IMR-90 (cell line): ENCODE results near the gene ADTRP. TPM values are rescaled to one million over a fixed set of nuclear protein-coding genes. Genes with fewer than 3 reads are reported as not detected.

Source experiments
- ATAC-seq: fragments of 200-7000 bp; cut with Tn5 transposase; 2 replicates; pipeline ENCODE4 v1.9.1; 2020; ENCODE audit warnings: low read depth, mild to moderate bottlenecking, moderate library complexity
- BruUV-seq: library from RNA; stranded (reverse); fragments of 400-500 nt; replicated peaks from 2 replicates; lab custom pipeline; 2021; lab: Mats Ljungman, UMichigan
- CTCF ChIA-PET: fragments of 300-600 bp; formaldehyde crosslinking; extraction: SDS; loops from one replicate; lab custom pipeline; 2021; ENCODE audit warnings: antibody characterized with exemption; lab: Yijun Ruan, JAX
- POLR2A ChIA-PET: fragments of 300-600 bp; sonication (Branson Sonifier 250); formaldehyde crosslinking; loops from one replicate; lab custom pipeline; 2022; ENCODE audit warnings: antibody characterized with exemption; ENCODE audit not compliant: unreplicated experiment; lab: Charles Lee
- DNase-seq: peaks from one replicate; pipeline ENCODE4 v3.0.0; 2013
- H2AFZ ChIP-seq: replicated peaks from 2 replicates; pipeline ENCODE3; 2013; ENCODE audit warnings: low read length, mild to moderate bottlenecking; ENCODE audit not compliant: poor library complexity
- H2AK5ac ChIP-seq: 2 replicates; pipeline ENCODE4 v1.6.1; 2013; ENCODE audit warnings: low read depth, low read length, inconsistent platforms
- H2AK9ac ChIP-seq: replicated peaks from 2 replicates; pipeline ENCODE3; 2013; ENCODE audit warnings: mild to moderate bottlenecking, low read depth, low read length, moderate library complexity; ENCODE audit not compliant: poor library complexity
- H2BK120ac ChIP-seq: 2 replicates; pipeline ENCODE4 v1.6.1; 2013; ENCODE audit warnings: low read depth, low read length, inconsistent platforms
- H2BK15ac ChIP-seq: 3 replicates; pipeline ENCODE4 v1.6.1; 2013; ENCODE audit warnings: low read depth, low read length, inconsistent platforms
- H2BK20ac ChIP-seq: 2 replicates; pipeline ENCODE4 v1.6.1; 2013; ENCODE audit warnings: low read depth, mild to moderate bottlenecking, inconsistent platforms, low read length, moderate library complexity
- H2BK5ac ChIP-seq: 2 replicates; pipeline ENCODE4 v1.6.1; 2013; ENCODE audit warnings: mild to moderate bottlenecking, low read depth, low read length, inconsistent platforms; ENCODE audit not compliant: poor library complexity, severe bottlenecking
- H3K14ac ChIP-seq: replicated peaks from 2 replicates; pipeline ENCODE4 v1.6.1; 2013; ENCODE audit warnings: low read depth, low read length, inconsistent platforms
- H3K18ac ChIP-seq: 2 replicates; pipeline ENCODE4 v1.6.1; 2013; ENCODE audit warnings: low read depth, low read length, control low read depth
- H3K23ac ChIP-seq: 2 replicates; pipeline ENCODE4 v1.6.1; 2013; ENCODE audit warnings: low read depth, low read length, inconsistent platforms
- H3K27ac ChIP-seq: 2 replicates; pipeline ENCODE4 v1.5.1; 2013; ENCODE audit warnings: mild to moderate bottlenecking, control low read depth, low read length; ENCODE audit not compliant: insufficient read depth
- H3K27me3 ChIP-seq: 2 replicates; pipeline ENCODE4 v1.6.1; 2013; ENCODE audit warnings: low read length; ENCODE audit not compliant: control insufficient read depth, insufficient read depth
- H3K36me3 ChIP-seq: 2 replicates; pipeline ENCODE4 v1.6.1; 2013; ENCODE audit warnings: low read length, mixed read lengths; ENCODE audit not compliant: control insufficient read depth, insufficient read depth
- H3K4ac ChIP-seq: 2 replicates; pipeline ENCODE4 v1.6.1; 2013; ENCODE audit warnings: low read depth, low read length, inconsistent platforms
- H3K4me1 ChIP-seq: 2 replicates; pipeline ENCODE4 v1.6.1; 2013; ENCODE audit warnings: low read length, mixed read lengths; ENCODE audit not compliant: control insufficient read depth, insufficient read depth
- H3K4me2 ChIP-seq: 2 replicates; pipeline ENCODE4 v1.6.1; 2013; ENCODE audit warnings: low read depth, mild to moderate bottlenecking, control low read depth, low read length, moderate library complexity
- H3K4me3 ChIP-seq: 2 replicates; pipeline ENCODE4 v1.5.1; 2013; ENCODE audit warnings: low read depth, mild to moderate bottlenecking, control low read depth, low read length, moderate library complexity; ENCODE audit not compliant: insufficient read depth
- H3K56ac ChIP-seq: 2 replicates; pipeline ENCODE4 v1.6.1; 2013; ENCODE audit warnings: low read length, inconsistent platforms; ENCODE audit not compliant: insufficient read depth; ENCODE audit errors: extremely low read depth
- H3K79me1 ChIP-seq, 2 experiments: 2 replicates each; pipeline ENCODE4 v1.6.1; 2013; ENCODE audit warnings: low read length in 2 of 2, inconsistent platforms in 1 of 2, low read depth in 1 of 2
- H3K9ac ChIP-seq: 2 replicates; pipeline ENCODE4 v1.6.1; 2013; ENCODE audit warnings: low read depth, low read length, control low read depth
- H3K9me1 ChIP-seq: 2 replicates; pipeline ENCODE4 v1.6.1; 2013; ENCODE audit warnings: low read length, inconsistent platforms; ENCODE audit not compliant: insufficient read depth
- H3K9me3 ChIP-seq: 2 replicates; pipeline ENCODE4 v1.6.1; 2013; ENCODE audit warnings: low read length; ENCODE audit not compliant: control insufficient read depth, insufficient read depth
- H4K20me1 ChIP-seq: 2 replicates; pipeline ENCODE4 v1.6.1; 2013; ENCODE audit warnings: low read length, inconsistent platforms; ENCODE audit not compliant: insufficient read depth
- H4K5ac ChIP-seq: 2 replicates; pipeline ENCODE4 v1.6.1; 2013; ENCODE audit warnings: mild to moderate bottlenecking, low read depth, low read length, control low read depth
- H4K8ac ChIP-seq, 2 experiments: 2 replicates each; pipeline ENCODE4 v1.6.1; 2013; ENCODE audit warnings: low read depth in 2 of 2, low read length in 2 of 2, control low read depth in 1 of 2, inconsistent platforms in 1 of 2
- H4K91ac ChIP-seq: 2 replicates; pipeline ENCODE4 v1.6.1; 2013; ENCODE audit warnings: low read depth, low read length, inconsistent platforms; ENCODE audit not compliant: insufficient read depth
- BHLHE40 ChIP-seq: fragments of 150-350 bp; IDR thresholded peaks from 2 replicates; pipeline ENCODE4 v1.6.1; 2016; ENCODE audit warnings: mild to moderate bottlenecking, low read depth, low read length
- CEBPB ChIP-seq: IDR thresholded peaks from 2 replicates; pipeline ENCODE4 v1.6.1; 2012; ENCODE audit warnings: low read depth, low read length, improper control_type of control experiment
- CHD1 ChIP-seq: IDR thresholded peaks from 2 replicates; pipeline ENCODE4 v1.6.1; 2012; ENCODE audit warnings: low read depth, low read length, improper control_type of control experiment
- FOS ChIP-seq: fragments of 150-350 bp; IDR thresholded peaks from 2 replicates; pipeline ENCODE4 v1.6.1; 2016; ENCODE audit warnings: low read depth, low read length
- MAFK ChIP-seq: IDR thresholded peaks from 2 replicates; pipeline ENCODE4 v1.6.1; 2012; ENCODE audit warnings: low read depth, low read length, improper control_type of control experiment
- MAZ ChIP-seq: IDR thresholded peaks from 2 replicates; pipeline ENCODE4 v1.6.1; 2012; ENCODE audit warnings: low read depth, mild to moderate bottlenecking, low read length, improper control_type of control experiment, moderate library complexity, borderline replicate concordance
- MXI1 ChIP-seq: IDR thresholded peaks from 2 replicates; pipeline ENCODE4 v1.6.1; 2012; ENCODE audit warnings: low read depth, mild to moderate bottlenecking, low read length, moderate library complexity, borderline replicate concordance
- NFE2L2 ChIP-seq: fragments of 150-350 bp; IDR thresholded peaks from 2 replicates; pipeline ENCODE4 v1.6.1; 2016; ENCODE audit warnings: low read depth, mild to moderate bottlenecking, low read length
- POLR2A ChIP-seq: IDR thresholded peaks from 2 replicates; pipeline ENCODE4 v1.6.1; 2012; ENCODE audit warnings: mild to moderate bottlenecking, low read depth, low read length
- RAD21 ChIP-seq: IDR thresholded peaks from 2 replicates; pipeline ENCODE4 v1.6.1; 2012; ENCODE audit warnings: low read length, improper control_type of control experiment
- RCOR1 ChIP-seq: IDR thresholded peaks from 2 replicates; pipeline ENCODE4 v1.6.1; 2012; ENCODE audit warnings: mild to moderate bottlenecking, low read length, improper control_type of control experiment; ENCODE audit not compliant: insufficient replicate concordance
- RFX5 ChIP-seq: IDR thresholded peaks from 2 replicates; pipeline ENCODE4 v1.8.0; 2012; ENCODE audit warnings: low read depth, mild to moderate bottlenecking, low read length, moderate library complexity
- SMC3 ChIP-seq: fragments of 150-350 bp; IDR thresholded peaks from 2 replicates; pipeline ENCODE4 v1.6.1; 2016; ENCODE audit warnings: low read depth, mild to moderate bottlenecking, antibody characterized with exemption, low read length, moderate library complexity
- USF2 ChIP-seq: fragments of 150-350 bp; IDR thresholded peaks from 2 replicates; pipeline ENCODE4 v1.6.1; 2017; ENCODE audit warnings: mild to moderate bottlenecking, antibody characterized with exemption, low read length, low read depth
- WGBS, 2 experiments: methylation state at CpG; one replicate each; pipeline versions ENCODE4 v1.1.5 to v1.1.7; 2013; ENCODE audit warnings: missing lambda C conversion rate in 2 of 2; ENCODE audit not compliant: insufficient read length in 1 of 2; ENCODE audit errors: extremely low coverage in 2 of 2; 5-methylcytosine and 5-hydroxymethylcytosine counted together
- dilution Hi-C: fragments of 300-500 bp; cut with HindIII; formaldehyde crosslinking; loops from one replicate; pipeline ENCODE4 v1.14.3; 2018; ENCODE audit warnings: low sequenced_read_pairs; ENCODE audit not compliant: unreplicated experiment
- in situ Hi-C: fragments of 300-500 bp; cut with MboI; formaldehyde crosslinking; loops from 3 replicates; pipeline ENCODE4 v1.14.3; 2019; ENCODE audit warnings: low sequenced_read_pairs, inconsistent platforms, mixed read lengths
- intact Hi-C: fragments of 100-400 bp; cut with micrococcal nuclease; formaldehyde crosslinking; loops from 2 replicates; pipeline ENCODE4 v1.10.0; 2022
- polyA plus RNA-seq, 3 experiments: library from polyadenylated mRNA; depleted of rRNA; stranded (reverse); fragments of >200 nt; gene quantifications; 2 replicates each; pipeline ENCODE4 v1.2.3, GENCODE V29; 2012; ENCODE audit warnings: low replicate concordance in 1 of 3
- total RNA-seq: library from RNA; depleted of rRNA; stranded (reverse); fragments of >200 nt; gene quantifications from 2 replicates; pipeline ENCODE4 v1.2.3, GENCODE V29; 2012
- TF ChIP-seq, protein P1 (sequence below): fragments of 150-350 bp; IDR thresholded peaks from 2 replicates; pipeline ENCODE4 v1.6.1; 2016; ENCODE audit warnings: low read depth, mild to moderate bottlenecking, low read length, moderate library complexity, borderline replicate concordance
- TF ChIP-seq, protein P2 (sequence below): conservative IDR thresholded peaks from 2 replicates; pipeline ENCODE4 v1.5.1; 2012; ENCODE audit warnings: mild to moderate bottlenecking, low read depth, low read length, improper control_type of control experiment

ADTRP gene
- total and polyA plus RNA-seq, 2 of the 4 experiments (the other 2 are of a cell fraction): 0.50 to 0.72 TPM

DNA sequence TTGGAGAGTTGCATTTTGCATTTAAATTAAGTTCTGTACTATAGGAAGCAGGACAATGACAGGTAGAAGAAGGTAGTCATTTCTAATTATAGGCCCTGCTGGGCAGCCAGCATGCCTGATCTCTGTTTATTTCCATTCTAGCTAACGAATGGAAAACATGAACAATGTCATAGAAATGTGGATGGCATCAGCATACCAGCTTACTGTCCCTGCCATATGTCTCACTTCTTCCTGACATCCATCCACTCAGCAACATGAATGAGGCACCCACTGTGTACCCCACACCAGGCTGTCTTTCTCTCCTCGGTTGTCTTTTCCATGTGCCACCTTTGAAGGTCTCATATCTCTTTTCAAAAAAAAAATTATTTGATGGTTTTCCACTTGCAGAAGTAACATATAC, 11.1 kb downstream of the ADTRP start:
- H2BK5ac ChIP-seq: peak overlapping the region; percentile 79
- no peaks in the 10 kb centered on the region; a peak in 1 of 4 replicates for H3K79me1 ChIP-seq
- peak overlapping the region; percentile 0 to 54; a peak in 2 of 4 replicates for H4K8ac ChIP-seq
- no peak for TF ChIP-seq RAD21
- no peak for TF ChIP-seq RCOR1
- no peak for TF ChIP-seq USF2
- no peak for TF ChIP-seq BHLHE40
- no peak for TF ChIP-seq CEBPB
- no peak for TF ChIP-seq NFE2L2
- TF ChIP-seq MXI1: no peak
- TF ChIP-seq POLR2A: no peak
- TF ChIP-seq CHD1: no peak
- TF ChIP-seq MAFK: no peak
- TF ChIP-seq, protein P1, sequence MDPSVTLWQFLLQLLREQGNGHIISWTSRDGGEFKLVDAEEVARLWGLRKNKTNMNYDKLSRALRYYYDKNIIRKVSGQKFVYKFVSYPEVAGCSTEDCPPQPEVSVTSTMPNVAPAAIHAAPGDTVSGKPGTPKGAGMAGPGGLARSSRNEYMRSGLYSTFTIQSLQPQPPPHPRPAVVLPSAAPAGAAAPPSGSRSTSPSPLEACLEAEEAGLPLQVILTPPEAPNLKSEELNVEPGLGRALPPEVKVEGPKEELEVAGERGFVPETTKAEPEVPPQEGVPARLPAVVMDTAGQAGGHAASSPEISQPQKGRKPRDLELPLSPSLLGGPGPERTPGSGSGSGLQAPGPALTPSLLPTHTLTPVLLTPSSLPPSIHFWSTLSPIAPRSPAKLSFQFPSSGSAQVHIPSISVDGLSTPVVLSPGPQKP: no peak
- TF ChIP-seq RFX5: no peak
- no peak for TF ChIP-seq FOS
- TF ChIP-seq, protein P2, sequence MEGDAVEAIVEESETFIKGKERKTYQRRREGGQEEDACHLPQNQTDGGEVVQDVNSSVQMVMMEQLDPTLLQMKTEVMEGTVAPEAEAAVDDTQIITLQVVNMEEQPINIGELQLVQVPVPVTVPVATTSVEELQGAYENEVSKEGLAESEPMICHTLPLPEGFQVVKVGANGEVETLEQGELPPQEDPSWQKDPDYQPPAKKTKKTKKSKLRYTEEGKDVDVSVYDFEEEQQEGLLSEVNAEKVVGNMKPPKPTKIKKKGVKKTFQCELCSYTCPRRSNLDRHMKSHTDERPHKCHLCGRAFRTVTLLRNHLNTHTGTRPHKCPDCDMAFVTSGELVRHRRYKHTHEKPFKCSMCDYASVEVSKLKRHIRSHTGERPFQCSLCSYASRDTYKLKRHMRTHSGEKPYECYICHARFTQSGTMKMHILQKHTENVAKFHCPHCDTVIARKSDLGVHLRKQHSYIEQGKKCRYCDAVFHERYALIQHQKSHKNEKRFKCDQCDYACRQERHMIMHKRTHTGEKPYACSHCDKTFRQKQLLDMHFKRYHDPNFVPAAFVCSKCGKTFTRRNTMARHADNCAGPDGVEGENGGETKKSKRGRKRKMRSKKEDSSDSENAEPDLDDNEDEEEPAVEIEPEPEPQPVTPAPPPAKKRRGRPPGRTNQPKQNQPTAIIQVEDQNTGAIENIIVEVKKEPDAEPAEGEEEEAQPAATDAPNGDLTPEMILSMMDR: no peak
- TF ChIP-seq MAZ: no peak
- no peak for TF ChIP-seq SMC3
- H2AK9ac ChIP-seq: no peak overlapping the region
- no TSS peak for BruUV-seq
- H4K5ac ChIP-seq: no peak overlapping the region; the same call in 1 of the 2 replicates
- no peak for DNase-seq
- H3K56ac ChIP-seq: peak overlapping the region; percentile 70; the same call in 1 of the 2 replicates
- H2BK15ac ChIP-seq: peak overlapping the region; percentile 52
- dilution Hi-C loops: no loop called here
- no peaks in the 10 kb centered on the region for H3K9me3 ChIP-seq
- peak overlapping the region; percentile 20; the same call in 1 of the 2 replicates for H3K27ac ChIP-seq
- no peak overlapping the region for H2AFZ ChIP-seq
- POLR2A ChIA-PET: no interaction called here
- CTCF ChIA-PET: no interaction called here
- no peak overlapping the region for H3K9ac ChIP-seq
- H3K14ac ChIP-seq: peak overlapping the region; percentile 78
- H3K23ac ChIP-seq: 0 out of 2 replicates have a peak overlapping the region, but pooled peaks have one; percentile 21
- 67% methylated on average over 1 of the region's 2 CpGs; no CpG with 5 or more reads in 1 of the 2 experiments for WGBS, 2 experiments
- in situ Hi-C loops: no loop called here
- peak overlapping the region; percentile 72 for H4K91ac ChIP-seq
- H2AK5ac ChIP-seq: peak overlapping the region; percentile 93
- H3K4me3 ChIP-seq: no peak overlapping the region
- no peak for ATAC-seq
- peaks cover 20% of the 10 kb centered on the region for H3K9me1 ChIP-seq
- intact Hi-C loops: loop anchor here (2.0 to 5.0 kb wide), 4 partner anchors 50 to 525 kb away; partner anchors contain the start of gene EDN1
- H3K4me1 ChIP-seq: peaks cover 33% of the 10 kb centered on the region
- peak overlapping the region; percentile 83 for H3K18ac ChIP-seq
- no peaks in the 10 kb centered on the region for H3K27me3 ChIP-seq
- peak overlapping the region; percentile 95 for H2BK120ac ChIP-seq
- peak overlapping the region; percentile 89 for H3K4ac ChIP-seq
- no peaks in the 10 kb centered on the region for H4K20me1 ChIP-seq
- peak overlapping the region; percentile 96 for H2BK20ac ChIP-seq
- H3K36me3 ChIP-seq: no peaks in the 10 kb centered on the region
- no peak overlapping the region for H3K4me2 ChIP-seq
